WI38 (cell line): ENCODE measurements around the gene IQCB1.

ENCODE experiments used
- H3K4me3 ChIP-seq: 2 replicates; pipeline ENCODE4 v1.5.1; 2011; ENCODE audit warnings: low read depth, mild to moderate bottlenecking, control low read depth, low read length
- TF ChIP-seq, protein P1 (sequence below): IDR thresholded peaks from 2 replicates; pipeline ENCODE4 v1.5.1; 2012; ENCODE audit warnings: low read depth, mild to moderate bottlenecking, control low read depth, low read length

Gene IQCB1

DNA sequence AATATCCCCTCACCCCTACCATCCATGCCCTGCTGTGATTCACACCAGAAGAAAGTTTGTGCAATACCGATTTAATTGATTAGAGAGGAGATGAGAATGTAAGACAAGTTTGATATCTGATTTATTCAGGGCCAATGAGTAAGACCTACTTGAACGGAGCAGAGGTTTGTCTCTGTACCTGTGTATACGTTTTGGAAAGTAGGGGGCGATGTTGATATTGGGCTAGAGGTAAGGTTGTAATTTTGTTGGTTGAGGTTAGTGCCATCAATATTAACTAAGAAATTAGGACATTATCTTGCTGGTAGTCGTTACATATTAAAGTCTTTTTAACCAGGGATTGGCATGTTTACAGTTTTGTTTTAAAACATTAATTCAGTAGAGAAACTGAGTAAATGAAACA, 20.7 kb upstream of the IQCB1 start:
- TF ChIP-seq, protein P1, sequence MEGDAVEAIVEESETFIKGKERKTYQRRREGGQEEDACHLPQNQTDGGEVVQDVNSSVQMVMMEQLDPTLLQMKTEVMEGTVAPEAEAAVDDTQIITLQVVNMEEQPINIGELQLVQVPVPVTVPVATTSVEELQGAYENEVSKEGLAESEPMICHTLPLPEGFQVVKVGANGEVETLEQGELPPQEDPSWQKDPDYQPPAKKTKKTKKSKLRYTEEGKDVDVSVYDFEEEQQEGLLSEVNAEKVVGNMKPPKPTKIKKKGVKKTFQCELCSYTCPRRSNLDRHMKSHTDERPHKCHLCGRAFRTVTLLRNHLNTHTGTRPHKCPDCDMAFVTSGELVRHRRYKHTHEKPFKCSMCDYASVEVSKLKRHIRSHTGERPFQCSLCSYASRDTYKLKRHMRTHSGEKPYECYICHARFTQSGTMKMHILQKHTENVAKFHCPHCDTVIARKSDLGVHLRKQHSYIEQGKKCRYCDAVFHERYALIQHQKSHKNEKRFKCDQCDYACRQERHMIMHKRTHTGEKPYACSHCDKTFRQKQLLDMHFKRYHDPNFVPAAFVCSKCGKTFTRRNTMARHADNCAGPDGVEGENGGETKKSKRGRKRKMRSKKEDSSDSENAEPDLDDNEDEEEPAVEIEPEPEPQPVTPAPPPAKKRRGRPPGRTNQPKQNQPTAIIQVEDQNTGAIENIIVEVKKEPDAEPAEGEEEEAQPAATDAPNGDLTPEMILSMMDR, result no peak
- no peak overlapping the region for H3K4me3 ChIP-seq

DNA sequence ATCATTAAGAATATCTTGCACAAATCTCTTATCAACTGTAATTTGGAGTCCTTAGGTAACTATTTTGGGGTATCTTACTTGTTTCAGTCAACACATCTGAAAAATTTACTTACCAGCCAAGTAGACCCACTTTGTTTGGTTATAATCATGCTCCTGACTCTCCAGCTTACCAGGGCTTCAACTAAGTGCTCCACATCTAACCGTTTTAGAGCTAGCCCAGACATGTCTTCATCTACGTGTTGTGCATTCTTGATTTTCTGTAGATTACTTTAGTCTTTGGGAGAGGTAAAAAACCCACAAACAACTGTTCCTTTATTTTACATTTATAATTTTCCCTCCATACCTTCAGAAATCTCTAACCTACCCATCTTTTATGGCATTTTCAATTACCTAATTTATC, 17.4 kb upstream of the IQCB1 start:
- no peak overlapping the region for H3K4me3 ChIP-seq
- TF ChIP-seq, protein P1, result no peak

DNA sequence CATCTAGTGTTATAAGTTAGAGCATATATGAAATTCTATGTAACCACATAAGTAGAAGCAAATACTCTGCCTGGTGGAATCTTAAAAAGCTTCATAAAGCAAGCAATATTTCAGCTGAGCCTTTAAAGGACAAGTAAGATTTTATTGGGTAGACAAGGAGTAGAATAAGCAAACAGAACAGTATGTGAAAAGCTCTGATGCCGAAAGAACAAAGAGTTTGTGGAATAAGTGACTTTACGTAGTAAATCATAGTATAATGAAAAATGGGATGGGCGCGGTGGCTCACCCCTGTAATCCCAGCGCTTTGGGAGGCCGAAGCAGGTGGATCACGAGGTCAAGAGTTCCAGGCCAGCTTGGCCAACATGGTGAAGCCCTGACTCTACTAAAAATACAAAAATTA, 10.0 kb upstream of the IQCB1 start:
- TF ChIP-seq, protein P1, result no peak
- no peak overlapping the region for H3K4me3 ChIP-seq

DNA sequence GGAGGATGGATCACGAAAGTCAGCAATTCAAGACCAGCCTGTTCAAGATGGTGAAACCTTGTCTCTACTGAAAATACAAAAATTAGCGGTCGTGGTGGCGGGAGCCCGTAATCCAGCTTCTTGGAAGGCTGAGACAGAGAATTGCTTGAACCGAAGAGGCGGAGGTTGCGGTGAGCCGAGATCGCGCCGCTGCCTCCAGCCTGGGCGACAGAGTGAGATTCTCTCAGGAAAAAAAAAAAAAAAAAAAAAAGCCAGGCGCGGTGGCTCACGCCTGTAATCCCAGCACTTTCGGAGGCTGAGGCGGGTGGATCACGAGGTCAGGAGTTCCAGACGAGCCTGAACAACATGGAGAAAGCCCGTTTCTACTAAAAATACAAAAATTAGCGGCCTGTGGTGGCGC, 5.1 kb upstream of the IQCB1 start:
- TF ChIP-seq, protein P1, result no peak
- no peak overlapping the region for H3K4me3 ChIP-seq

DNA sequence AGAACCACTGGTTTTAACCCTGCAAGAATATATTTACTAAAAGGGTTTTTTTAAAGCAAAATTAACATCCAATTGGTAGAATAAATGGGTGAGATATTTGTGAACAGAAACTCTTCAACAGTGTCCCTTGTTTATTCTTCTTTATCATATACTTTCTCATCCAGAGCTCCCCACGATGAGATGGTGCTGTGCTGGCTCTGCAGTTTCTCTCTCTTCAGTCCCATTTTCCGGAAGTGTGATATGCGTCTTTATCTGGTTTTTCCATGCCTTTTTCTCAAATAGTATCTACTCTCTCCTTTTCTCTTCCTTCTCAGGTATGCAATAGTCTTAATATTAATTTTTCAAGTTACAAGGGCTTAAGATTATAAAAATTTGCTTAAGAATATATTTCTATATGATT, 1.6 kb upstream of the IQCB1 start:
- TF ChIP-seq, protein P1, result no peak
- H3K4me3 ChIP-seq, result no peak overlapping the region

DNA sequence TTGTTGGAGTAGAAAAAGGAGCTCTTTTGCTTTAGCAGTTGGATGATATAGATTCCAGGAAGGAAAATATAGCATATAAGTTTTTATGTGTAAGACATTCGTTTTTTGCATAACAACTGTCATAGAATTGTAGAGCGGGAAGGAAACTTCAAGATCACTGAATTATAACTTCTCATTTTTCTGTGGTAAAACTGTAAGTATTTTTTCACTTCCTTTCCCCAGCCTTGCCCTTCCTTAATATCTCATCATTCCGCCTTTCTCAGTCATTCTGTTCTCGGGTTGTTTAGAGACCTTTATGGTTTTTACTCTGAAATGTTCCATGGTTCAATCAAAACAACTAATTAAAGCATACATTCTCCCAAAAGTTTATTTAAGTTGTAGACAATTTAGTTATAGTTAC, 1.2 kb upstream of the IQCB1 start:
- no peak overlapping the region for H3K4me3 ChIP-seq
- TF ChIP-seq, protein P1, result no peak

DNA sequence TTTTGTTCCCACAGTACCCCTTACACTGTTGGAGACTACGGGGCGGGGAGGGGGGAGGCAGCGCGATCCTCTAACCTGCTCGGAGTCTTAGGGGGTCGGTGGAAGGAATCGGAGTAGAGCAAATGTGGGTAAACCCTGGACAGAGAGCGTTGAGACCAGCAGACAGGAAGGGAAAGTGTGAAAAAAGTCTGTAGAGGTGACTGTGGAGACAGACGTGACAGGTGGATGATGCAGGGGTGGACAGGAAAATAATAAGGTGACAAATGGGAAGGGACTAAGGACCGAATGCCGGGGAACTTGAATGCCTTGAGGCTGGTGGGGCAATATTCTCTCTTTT, 573 bp upstream of the IQCB1 start:
- TF ChIP-seq, protein P1, result no peak
- peak overlapping the region; percentile 87 for H3K4me3 ChIP-seq
